HG03045 (cell line): Measurements from ENCODE around the gene POLR3K.

Experiments used
- ATAC-seq: cut with Tn5 transposase; IDR thresholded peaks from one replicate; pipeline ENCODE4 v1.9.1; 2021; ENCODE audit warnings: mild to moderate bottlenecking, moderate library complexity; ENCODE audit not compliant: unreplicated experiment

POLR3K gene

DNA sequence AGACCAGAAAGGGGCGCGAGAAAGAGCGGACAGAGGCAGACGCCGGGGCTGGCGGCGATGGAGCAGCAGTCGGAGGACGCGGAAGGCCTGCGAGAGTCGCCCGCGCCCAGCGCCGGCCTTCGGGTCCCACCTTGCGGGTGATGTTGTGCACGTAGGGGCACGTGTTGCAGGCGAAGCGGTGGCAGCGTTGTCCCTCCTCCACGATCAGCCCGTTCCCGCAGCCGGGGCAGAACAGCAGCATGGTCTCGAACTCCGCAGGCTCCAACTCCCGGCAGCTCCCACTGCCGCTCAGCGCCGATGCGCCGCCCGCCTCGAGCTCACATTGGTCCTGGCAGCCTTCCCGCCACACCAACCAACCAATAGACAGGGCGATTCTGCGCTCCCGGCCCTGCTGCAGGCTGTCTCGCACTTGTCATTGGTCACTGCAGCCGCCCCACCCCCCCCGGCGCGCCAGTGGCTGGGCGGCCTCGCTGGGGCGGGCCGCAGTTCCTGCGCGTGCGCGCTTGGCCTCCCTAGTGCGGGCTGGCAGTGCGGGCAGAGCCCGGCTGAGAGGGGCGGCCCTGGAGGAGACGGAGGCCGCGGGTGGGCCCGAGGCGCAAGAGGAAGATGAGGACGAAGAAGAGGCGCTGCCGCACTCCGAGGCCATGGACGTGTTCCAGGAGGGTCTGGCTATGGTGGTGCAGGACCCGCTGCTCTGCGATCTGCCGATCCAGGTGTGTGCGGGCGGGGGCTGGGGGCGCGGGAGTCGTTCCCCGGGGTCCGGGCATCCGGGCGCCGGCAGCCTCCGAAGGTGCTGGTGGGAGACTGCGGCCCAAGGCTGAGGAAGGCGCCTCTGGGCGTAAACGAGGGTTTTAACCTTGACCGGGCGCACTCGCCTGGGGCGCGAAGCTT is at the start of gene POLR3K, which contains the start of gene SNRNP25:
Gene POLR3K, minus strand, starts transcription at position 263 of the 891 bp plus-strand sequence. Its CDS starts 22 bp downstream, at position 241.
Gene SNRNP25, plus strand, starts transcription at position 483 of the 891 bp plus-strand sequence. Its CDS starts 189 bp downstream, at position 672.
- peak; percentile 94 for ATAC-seq

DNA sequence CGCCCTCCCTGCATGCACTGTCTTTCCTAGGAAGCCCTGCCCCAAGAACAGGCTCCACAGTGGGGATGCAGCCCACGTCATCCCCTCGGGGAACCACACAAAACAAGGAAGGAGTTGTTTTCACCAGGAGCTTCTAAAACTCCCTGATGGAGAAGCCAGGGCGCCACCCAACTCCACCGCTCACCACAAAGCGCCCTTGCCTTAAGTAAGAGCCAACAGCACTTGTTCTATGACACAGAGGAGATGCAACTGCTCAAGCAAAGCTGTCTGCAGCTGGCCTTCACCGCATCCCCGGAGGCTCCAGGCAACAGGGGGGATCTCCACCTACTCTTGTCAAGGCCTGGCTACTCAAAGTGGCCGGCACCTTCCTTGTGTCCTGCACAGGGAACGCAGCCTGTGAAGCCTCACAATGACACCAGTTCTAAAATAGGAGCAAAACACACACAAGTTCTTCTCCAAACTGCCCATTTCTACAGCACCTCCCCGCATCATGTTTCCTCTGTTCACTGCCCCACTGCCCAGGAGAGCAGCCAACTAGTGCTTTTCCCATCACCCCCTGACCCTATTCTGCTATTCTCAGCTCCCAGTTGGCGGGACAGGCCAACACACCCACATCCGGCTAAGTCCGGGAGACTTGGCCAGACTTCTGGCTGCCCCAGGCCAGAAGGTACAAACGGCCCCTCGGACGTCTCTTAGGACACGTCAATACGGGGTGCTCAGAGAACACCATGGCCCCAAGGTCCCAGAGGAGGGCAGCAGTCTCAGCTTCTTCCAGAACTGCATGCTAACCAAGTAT is 48.9 kb upstream of the POLR3K start:
- no peak for ATAC-seq

DNA sequence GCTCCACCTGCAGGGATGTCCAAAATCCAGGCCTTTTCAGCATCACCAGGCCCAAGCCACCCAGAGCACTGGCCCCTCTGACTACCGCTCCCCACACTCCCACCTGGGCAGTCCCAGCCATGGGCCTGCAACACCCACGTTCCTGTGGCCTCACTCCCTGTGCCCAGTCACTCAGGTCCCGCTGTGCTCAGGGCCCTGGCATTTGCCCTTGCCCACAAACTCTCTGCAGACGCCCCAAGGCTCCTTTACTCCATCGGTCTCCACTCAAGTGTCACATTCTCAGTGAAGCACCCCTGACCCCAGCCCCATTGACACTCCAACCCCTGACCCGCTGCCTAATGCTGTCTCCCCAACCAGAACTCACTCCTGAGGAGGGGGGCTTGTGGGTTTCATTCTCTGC is 48.2 kb upstream of the POLR3K start:
- ATAC-seq = no peak

DNA sequence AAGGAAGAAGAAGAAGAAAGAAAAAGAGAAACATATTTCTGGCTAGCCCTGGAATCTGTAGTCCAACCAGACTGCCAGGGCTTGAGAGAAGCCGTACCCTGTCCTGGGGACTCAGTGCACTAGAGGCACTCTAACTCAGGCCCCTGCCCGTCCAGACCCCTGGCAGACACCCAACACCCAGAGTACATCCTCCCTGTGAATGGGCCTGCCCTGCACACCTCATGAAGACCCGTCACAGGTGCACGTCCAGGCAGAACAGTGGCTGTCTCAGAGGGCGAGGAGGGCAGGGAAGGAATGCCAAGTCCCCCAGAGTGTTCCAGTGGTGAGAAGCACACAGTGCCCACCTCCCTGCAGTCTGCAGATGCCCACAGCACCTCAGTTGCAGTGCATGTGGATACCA is 47.6 kb upstream of the POLR3K start:
- ATAC-seq = no peak

DNA sequence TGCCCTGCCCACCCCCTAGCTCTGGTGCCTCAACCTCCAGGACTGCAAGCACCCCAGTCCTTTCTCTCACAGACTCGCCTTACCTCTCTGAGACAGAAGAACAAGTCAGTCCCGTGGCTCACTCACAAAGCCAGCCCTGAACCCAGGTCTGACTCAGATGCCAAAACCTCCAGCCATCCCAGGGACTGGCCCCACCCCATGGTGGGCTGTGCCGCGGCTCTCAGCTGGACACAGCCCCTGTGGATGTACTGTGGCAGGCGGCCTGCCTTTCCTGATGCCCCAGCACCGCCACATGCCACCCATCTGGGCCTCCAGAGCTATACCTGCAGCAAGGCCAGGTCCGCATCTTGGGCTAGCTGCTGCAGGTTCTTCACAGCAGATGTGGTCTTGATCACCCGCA is 44.4 kb upstream of the POLR3K start:
- ATAC-seq = no peak

DNA sequence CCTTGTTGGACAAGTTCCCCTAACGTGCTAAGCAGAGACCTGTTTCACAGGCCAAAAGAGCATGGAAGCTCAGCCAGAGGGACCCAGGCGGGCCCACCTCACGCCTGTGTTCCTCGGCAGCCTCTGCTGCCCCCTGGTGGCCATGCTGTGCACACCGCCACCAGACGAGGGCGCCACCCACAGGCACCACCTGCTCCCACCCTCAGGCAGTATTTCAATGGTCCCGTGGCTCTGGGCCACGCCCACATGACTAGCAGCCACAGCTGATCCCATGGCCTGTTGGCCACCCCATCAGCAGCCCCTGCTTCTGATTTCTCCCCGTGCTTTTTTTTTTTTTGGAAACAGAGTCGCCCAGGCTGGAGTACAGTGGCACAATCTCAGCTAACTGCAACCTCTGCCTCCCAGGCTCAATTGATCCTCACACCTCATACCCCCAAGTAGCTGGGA is 43.5 kb upstream of the POLR3K start:
- peak; percentile 60 for ATAC-seq

DNA sequence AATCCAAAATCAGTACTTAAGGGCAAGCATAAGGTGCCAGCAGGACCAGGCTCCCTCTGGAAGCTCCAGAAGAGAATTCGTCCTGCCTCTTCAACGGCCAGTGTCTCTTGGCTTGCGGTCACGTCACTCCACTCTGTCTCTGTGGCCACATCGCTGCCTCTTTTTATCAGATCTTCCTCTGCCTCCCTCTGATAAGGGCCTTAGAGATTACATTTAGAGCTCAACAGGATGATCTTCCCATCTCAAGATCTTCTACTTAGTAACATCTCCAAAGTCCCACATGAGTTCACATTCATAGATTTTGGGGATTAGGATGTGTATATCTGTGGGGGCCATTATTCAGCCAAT is 41.5 kb upstream of the POLR3K start:
- ATAC-seq = no peak

DNA sequence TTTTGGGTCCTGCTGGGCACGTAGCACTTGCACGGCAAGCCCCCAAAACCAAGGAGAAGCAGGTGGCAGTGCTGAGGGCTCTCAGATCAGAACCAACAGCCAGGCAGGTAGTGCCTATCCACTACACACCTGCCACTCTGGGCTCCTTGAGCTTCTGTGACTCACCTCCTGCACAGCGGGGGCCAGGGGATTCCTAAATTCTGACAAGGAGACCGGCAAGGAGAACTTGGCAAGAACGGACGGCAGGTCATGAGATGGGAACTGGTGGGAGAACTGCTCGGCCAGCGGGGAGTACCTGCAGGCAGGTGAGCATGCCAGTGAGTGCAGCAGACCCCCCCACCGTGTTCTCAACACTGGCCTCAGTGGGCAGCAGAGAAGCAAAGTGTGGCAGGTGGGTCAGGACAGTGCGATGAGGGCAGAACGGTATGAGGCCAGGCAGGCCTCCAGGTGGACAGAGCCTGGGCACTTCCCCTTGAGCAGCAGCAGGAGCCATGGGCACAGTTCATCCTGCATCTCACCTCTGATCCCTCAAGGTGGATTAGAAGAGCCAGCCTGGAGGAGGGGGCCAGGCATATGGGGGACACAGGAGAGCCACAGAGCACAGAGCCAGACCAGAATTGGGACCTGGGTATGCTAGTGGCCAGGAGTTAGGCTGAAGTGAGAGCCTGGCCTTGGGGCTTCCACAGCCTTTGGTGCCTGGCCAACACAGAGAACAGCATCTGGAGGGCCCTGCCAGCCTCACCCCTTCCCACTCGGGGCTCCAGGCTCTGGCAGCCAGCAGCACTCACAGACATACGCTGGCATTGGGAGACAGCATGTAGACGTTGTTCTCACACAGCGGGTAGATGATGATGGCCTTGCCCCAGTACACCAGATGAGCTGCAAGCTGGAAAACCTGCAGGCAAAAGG is 39.3 kb upstream of the POLR3K start:
- no peak for ATAC-seq

DNA sequence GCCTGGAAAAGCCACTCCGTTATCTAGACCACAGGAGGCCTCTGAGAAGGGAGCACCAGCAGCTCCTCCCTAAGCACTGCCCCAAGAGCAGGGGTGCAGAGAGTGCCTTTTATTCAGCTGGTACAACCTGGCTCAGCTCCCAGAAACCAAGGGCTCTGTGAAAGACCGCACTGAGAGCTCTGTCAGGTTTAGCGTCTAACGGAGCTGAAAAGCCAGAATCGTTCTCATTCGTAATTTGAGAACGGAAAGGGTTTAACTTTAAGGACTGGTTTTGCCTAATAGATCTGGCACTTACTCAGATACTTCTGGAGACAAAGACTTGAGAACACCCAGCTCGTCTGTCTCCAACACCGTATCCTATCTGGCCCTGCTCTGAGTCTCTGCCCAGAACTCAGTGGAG is 38.1 kb upstream of the POLR3K start:
- no peak for ATAC-seq

DNA sequence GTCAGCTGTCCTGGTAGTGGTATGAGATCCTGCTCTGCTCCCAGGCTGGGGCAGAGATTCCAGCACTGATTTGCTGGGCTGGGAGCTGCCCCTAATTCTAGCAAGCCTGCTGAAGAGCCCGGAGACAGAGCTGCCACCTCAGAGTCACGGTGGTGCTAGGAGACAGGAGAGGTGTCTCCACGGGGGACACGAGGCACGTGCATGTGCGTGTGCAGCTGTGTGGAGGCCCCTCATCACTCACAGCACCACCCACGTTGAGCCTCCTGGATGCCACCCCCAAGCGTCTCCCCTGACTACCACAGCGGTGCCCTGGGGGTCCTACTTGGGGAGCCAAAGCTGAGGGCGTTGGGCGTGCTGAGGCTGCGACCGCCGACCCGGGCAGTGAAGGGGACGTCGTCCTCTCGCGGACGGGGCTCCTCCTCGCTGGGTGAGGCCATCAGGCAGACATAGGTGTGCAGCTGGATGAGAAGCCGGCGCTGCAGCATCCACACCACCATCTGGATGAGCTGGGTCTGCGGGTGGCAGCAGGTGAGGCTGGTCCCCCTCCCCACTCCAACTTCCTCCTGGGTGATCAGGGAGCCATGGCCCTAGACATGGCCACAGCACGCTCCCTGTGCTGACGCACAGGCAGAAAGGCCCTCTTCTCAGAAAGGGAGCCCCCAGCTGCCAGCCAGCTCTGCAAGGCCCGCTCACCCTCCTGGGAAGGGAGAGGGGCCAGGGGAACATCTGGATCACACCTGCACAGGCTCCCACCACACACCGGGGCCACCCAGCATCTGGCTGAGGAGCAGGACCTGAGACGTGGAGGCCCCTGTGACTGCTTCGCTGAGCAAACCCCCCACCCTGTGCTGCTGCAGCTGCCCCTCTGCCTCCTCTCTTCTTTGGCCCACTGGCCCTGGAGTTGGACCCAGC is 36.2 kb upstream of the POLR3K start:
- no peak for ATAC-seq

DNA sequence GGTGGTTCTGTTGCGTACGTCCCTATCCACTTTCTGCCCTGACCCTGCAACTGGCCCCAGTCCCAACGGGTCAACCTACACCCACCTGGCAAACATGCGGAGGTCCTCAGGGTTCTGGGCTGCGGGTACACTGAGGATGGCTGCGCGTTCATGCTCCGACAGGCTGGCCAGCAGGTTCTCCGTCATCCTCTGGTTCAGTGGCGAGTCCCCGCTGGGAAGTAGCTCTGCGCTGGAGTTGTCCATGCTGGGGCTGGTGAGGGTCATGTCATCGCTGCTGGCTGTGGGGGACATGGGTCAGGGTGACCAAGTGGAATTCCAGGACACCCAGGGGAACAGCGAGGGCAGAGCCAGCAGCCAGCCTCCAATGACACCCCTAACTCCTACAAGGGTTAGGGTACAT is 35.2 kb upstream of the POLR3K start:
- no peak for ATAC-seq

DNA sequence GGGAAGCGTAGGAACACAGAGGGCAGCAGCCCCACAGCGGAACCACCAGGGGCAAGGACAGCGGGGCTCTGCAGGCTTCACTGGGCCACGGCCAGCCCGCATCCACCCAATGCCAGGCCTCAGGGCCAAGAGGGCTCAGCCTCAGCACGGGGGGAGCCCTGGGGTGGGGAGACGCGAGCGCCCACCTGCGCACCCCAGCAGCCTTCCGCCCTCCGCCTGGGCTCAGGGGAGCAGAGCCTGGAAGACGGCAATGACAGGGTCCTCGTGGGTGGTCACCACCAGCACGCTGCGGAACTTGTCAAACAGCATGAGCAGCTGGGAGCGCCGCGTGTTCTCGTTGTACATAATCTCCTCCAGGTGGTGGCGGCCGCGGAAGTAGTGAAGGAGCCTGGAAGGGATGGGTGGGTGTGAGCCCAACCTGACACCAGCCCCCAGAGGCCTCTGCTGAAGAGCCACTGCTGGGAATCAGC is 33.1 kb upstream of the POLR3K start:
- ATAC-seq = no peak

DNA sequence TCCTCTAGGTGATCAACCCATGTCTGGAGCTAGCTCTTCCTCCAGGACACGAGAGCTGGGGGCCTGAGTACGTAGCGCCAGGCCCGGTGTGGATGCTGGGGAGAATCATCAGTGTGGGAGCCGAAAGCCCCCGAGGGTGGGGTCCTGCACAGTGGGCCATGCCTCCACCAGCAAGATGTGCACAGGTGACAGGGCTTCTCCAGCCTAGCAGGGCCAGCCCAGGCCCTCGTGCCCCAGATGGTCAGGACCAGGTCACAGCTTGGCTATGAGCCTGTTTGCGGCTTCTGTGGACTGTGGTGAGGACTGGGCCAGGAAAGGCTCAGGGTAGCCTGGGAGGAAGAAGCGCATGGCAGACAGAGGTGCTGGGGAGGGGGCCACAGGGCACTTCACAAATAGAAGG is 32.5 kb upstream of the POLR3K start:
- no peak for ATAC-seq

DNA sequence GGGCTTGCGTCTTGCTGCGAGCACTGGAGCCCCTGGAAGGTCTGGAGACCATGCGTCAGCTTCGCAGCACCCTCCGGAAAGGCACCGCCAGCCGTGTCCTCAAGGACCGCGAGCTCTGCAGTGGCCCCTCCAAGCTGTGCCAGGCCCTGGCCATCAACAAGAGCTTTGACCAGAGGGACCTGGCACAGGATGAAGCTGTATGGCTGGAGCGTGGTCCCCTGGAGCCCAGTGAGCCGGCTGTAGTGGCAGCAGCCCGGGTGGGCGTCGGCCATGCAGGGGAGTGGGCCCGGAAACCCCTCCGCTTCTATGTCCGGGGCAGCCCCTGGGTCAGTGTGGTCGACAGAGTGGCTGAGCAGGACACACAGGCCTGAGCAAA is 32.0 kb upstream of the POLR3K start:
- ATAC-seq = no peak

DNA sequence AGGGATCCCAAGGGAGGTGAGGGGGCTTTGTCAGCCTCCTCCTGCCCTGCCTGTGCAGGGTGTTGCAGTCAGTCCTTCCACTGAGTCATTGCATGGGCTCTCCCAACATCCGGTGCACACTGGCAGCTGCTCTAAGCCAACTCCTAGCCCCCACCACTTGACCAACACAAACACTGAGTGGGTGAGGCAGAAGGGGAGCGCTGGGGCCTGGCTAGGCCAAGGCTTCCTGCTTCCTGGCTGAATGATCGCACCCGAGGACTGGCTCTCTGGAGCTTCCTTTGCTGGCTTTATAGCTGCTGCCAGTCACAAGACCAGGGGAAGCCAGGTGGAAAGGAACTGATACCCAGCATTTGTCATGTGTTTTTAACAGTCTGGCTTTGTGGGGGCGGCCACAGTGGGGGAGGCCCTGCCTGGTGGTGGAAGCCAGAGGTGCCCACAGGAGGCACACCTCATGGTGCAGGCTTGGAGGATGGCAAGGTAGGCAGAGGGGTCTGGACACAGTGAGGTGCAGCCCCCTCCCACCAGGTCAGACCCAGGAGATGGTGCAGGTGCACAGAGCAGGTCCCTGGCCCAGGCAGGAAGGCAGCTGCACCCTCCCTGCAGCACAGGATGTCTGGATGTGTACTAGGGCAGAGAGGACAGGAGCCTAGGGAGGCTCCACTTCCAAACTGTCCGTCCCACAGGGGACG is 31.5 kb upstream of the POLR3K start:
- no peak for ATAC-seq

DNA sequence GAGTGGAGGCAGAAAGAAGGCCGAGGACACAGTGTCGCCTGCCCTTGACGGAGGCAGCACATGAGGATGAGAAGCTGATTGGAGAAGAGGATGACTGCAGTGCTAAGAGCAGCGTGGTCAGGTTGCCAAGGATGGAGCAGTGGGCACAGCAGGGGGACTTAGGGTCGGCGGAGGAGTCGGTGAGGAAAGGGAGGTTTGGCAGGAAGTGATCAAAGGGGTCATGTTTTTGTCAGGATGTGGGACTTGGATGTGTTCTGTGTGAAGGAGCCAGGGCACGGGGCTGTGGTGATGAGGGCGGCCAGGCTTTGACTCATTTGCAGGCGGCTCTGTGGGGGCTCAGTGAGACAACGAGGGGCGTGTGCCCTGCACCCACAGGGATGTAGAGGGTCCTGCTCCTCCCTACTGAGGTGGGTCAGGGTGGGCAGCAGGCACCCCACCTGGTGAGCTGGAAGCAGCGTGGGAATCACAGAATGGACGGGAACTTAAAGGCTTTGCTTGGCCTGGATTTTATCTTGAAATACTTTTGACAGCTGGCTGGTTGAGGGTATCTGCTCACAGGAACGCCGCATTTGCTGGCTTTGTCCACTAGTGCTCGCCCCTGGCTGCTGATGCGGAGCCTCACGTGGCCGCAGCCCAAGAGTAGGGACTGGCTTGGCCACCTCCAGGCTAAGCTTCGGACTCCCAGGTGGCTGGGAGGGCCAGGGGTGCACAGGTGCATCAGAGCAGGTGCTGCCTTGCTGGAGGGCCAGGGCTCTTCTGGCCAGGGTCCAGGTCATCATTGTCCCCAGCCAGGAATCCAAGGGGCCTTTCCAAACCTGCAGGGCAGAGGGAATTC is 30.6 kb upstream of the POLR3K start:
- ATAC-seq = no peak

DNA sequence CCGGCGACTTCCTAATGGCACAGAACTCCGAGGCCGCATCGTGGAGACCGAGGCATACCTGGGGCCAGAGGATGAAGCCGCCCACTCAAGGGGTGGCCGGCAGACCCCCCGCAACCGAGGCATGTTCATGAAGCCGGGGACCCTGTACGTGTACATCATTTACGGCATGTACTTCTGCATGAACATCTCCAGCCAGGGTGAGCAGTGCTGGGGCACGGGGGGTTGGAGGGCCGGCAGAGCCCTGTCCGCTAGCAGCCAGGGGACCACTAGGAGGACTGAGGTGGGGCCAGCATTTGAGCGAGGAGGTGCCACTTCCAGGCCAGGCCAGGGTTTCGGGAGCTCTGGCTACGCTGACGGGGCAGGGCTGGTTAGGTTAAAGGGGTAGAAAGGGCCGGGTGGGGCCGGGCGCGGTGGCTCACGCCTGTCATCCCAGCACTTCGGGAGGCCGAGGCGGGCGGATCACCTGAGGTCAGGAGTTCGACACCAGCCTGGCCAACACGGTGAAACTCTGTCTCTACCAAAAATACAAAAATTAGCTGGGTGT is 29.7 kb upstream of the POLR3K start:
- no peak for ATAC-seq
